K562 (cell line): ENCODE data around the gene NDUFB1. TPM values are rescaled to one million over a fixed set of nuclear protein-coding genes. Genes with fewer than 3 reads are reported as not detected.

Experiments used
- ATF6 ChIP-seq: sonication (generic); formaldehyde crosslinking; IDR thresholded peaks from 2 replicates; pipeline ENCODE4 v1.4.0; 2020; ENCODE audit warnings: mild to moderate bottlenecking, missing genetic modification reagents
- EP400 ChIP-seq: fragments of 450-650 bp; IDR thresholded peaks from 2 replicates; pipeline ENCODE4 v1.6.1; 2017; ENCODE audit warnings: antibody characterized with exemption, mild to moderate bottlenecking, moderate library complexity
- MAX ChIP-seq: sonication (generic); formaldehyde crosslinking; IDR thresholded peaks from 2 replicates; pipeline ENCODE4 v1.9.0; 2022; ENCODE audit warnings: mild to moderate bottlenecking, missing genetic modification reagents
- MBD1 ChIP-seq: fragments of 250-450 bp; sonication (Bioruptor Pico); IDR thresholded peaks from 2 replicates; pipeline ENCODE4 v1.8.0; 2022; ENCODE audit warnings: inconsistent platforms
- NELFE ChIP-seq: IDR thresholded peaks from 2 replicates; pipeline ENCODE4 v1.6.1; 2011; ENCODE audit warnings: mild to moderate bottlenecking; ENCODE audit not compliant: insufficient read depth, insufficient read length
- POLR2G ChIP-seq: fragments of 200-400 bp; formaldehyde crosslinking; IDR thresholded peaks from 2 replicates; pipeline ENCODE4 v1.6.1; 2017; ENCODE audit warnings: low read depth, mild to moderate bottlenecking, antibody characterized with exemption, low read length, moderate library complexity
- RBM22 ChIP-seq: fragments of 200-400 bp; formaldehyde crosslinking; IDR thresholded peaks from 2 replicates; pipeline ENCODE4 v1.6.1; 2018; ENCODE audit warnings: low read length, low read depth; ENCODE audit not compliant: poor library complexity, severe bottlenecking
- REST ChIP-seq, 2 experiments: fragments of 450-650 bp; formaldehyde crosslinking in 1 of 2; IDR thresholded peaks; 2 replicates each; pipeline versions ENCODE4 v1.4.0 to v1.6.1; 2014 to 2020; ENCODE audit warnings: mild to moderate bottlenecking in 2 of 2, borderline replicate concordance in 1 of 2, low read depth in 1 of 2
- SP1 ChIP-seq: sonication (generic); formaldehyde crosslinking; IDR thresholded peaks from 2 replicates; pipeline ENCODE4 v1.8.1; 2022; ENCODE audit warnings: mild to moderate bottlenecking, missing genetic modification reagents
- ZBTB7A ChIP-seq: IDR thresholded peaks from 2 replicates; pipeline ENCODE4 v1.6.1; 2011; ENCODE audit warnings: low read depth, mild to moderate bottlenecking, low read length, moderate library complexity, borderline replicate concordance; ENCODE audit not compliant: control insufficient read depth
- ZNF175 ChIP-seq: fragments of 200-800 bp; sonication (Bioruptor generic); IDR thresholded peaks from 2 replicates; pipeline ENCODE4 v1.6.1; 2016; ENCODE audit warnings: low read depth, mild to moderate bottlenecking, missing genetic modification characterization, missing compliant biosample characterization
- ZNF184 ChIP-seq: sonication (generic); formaldehyde crosslinking; IDR thresholded peaks from 2 replicates; pipeline ENCODE4 v1.5.0; 2020; ENCODE audit warnings: missing genetic modification reagents
- ZNF282 ChIP-seq: sonication (generic); formaldehyde crosslinking; IDR thresholded peaks from 2 replicates; pipeline ENCODE4 v1.8.1; 2023; ENCODE audit warnings: missing genetic modification reagents
- polyA plus RNA-seq, 8 experiments: library from polyadenylated mRNA; depleted of rRNA in 4 of 8; stranded (reverse) in 5 of 8; unstranded in 3 of 8; fragments of >200 nt; fragmentation: Nextera tagmentation in 2 of 8; fragmentation: Illumina TruSeq in 1 of 8; extraction: Ambion mirVana in 2 of 8; extraction: Trizol in 1 of 8; gene quantifications; 2 replicates each; pipeline versions ENCODE4 v1.2.1 to v1.2.3, GENCODE V29; 2011 to 2014; ENCODE audit warnings: inconsistent platforms in 1 of 8, missing spikeins in 1 of 8
- total RNA-seq, 7 experiments: library from RNA; depleted of rRNA in 6 of 7; stranded (reverse); fragments of >200 nt in 6 of 7; fragmentation: Illumina TruSeq in 2 of 7; extraction: Trizol in 2 of 7; gene quantifications; 2 replicates each; pipeline versions ENCODE4 v1.2.1 to v1.2.3, GENCODE V29; 2011 to 2021; ENCODE audit warnings: low replicate concordance in 1 of 7

The NDUFB1 gene
- total and polyA plus RNA-seq, 9 of the 15 experiments (the other 6 are each of a cell fraction or from before 2014, with no cell fraction given) = 102 to 767 (median 325) TPM

GRCh38 chr14:92106143-92106926, 15.2 kb downstream of the NDUFB1 start, which contains the start of gene ATXN3 (continued):
- no peak for TF ChIP-seq ATF6 (CRISPR knock-in tag)
- TF ChIP-seq REST (IDR thresholded peaks at IDR 0.05; ENCODE audit: borderline replicate concordance) = peak; percentile 79
- no peak for TF ChIP-seq REST (CRISPR knock-in tag; IDR thresholded peaks at IDR 0.05; ENCODE audit: low read depth)
- peak; percentile 59; the same call in 1 of the 2 replicates for TF ChIP-seq ZBTB7A
- peak; percentile 69; the same call in 1 of the 2 replicates for TF ChIP-seq MAX (CRISPR knock-in tag)
- peak; percentile 35 for TF ChIP-seq EP400
- TF ChIP-seq NELFE = no peak
- TF ChIP-seq MBD1 (CRISPR knock-in tag) = no peak
- TF ChIP-seq RBM22 = no peak
- TF ChIP-seq SP1 (CRISPR knock-in tag) = peak; percentile 6; the same call in 1 of the 2 replicates
- peak; percentile 90 for TF ChIP-seq POLR2G
- no peak for TF ChIP-seq ZNF184 (CRISPR knock-in tag)
- TF ChIP-seq ZNF282 = no peak
- TF ChIP-seq ZNF175 (CRISPR knock-in tag) = no peak
